Thoracic aorta (tissue), 2 donors: ENCODE results near the gene NDOR1. TPM values are rescaled to one million over a fixed set of nuclear protein-coding genes. Genes with fewer than 3 reads are reported as not detected.

ENCODE experiments used
- ATAC-seq: fragments of 150-250 bp; one replicate; pipeline ENCODE4 v1.8.0; 2017; ENCODE audit warnings: low read depth; ENCODE audit not compliant: insufficient number of reproducible peaks, low FRiP score
- DNase-seq: peaks from one replicate; pipeline ENCODE4 v3.0.0-alpha.2; 2020; ENCODE audit warnings: low spot score
- H3K27ac ChIP-seq, 2 donors: fragments of 200-600 bp; sonication (generic); 1 replicate in 1 of 2; 2 replicates in 1 of 2; pipeline ENCODE4 v1.5.1; 2016; ENCODE audit warnings: mild to moderate bottlenecking in 2 of 2, moderate library complexity in 2 of 2
- H3K27me3 ChIP-seq: fragments of 200-600 bp; sonication (generic); replicated peaks from 2 replicates; pipeline ENCODE4 v1.6.0; 2016; ENCODE audit warnings: mild to moderate bottlenecking; ENCODE audit not compliant: insufficient read depth
- H3K36me3 ChIP-seq: fragments of 200-600 bp; sonication (generic); one replicate; pipeline ENCODE4 v1.5.1; 2016
- H3K4me1 ChIP-seq, 2 donors: fragments of 200-600 bp; sonication (generic); 1 replicate in 1 of 2; 2 replicates in 1 of 2; pipeline versions ENCODE4 v1.5.1 to v1.6.0; 2016; ENCODE audit warnings: low read depth in 2 of 2, mild to moderate bottlenecking in 1 of 2; ENCODE audit not compliant: control insufficient read depth in 1 of 2
- H3K4me3 ChIP-seq: fragments of 200-600 bp; sonication (generic); 2 replicates; pipeline ENCODE4 v1.5.1; 2016; ENCODE audit warnings: mild to moderate bottlenecking
- H3K9me3 ChIP-seq: fragments of 200-600 bp; sonication (generic); 2 replicates; pipeline ENCODE4 v1.5.1; 2016
- CTCF ChIP-seq: fragments of 200-600 bp; sonication (generic); IDR thresholded peaks from one replicate; pipeline ENCODE4 v1.5.1; 2019; ENCODE audit warnings: antibody characterized with exemption
- total RNA-seq, 2 donors: library from RNA; depleted of rRNA; stranded (reverse); fragments of >200 nt; gene quantifications; one replicate each; pipeline versions ENCODE4 v1.1.0 to v1.2.3, GENCODE V29; 2016

The NDOR1 gene
- total RNA-seq, 2 donors from 2014 or later, result 13.3 to 17.7 TPM

GRCh38 chr9:137220317-137221094, 15.0 kb downstream of the NDOR1 start:
- Histone ChIP-seq H3K4me1 (peaks cover 7 to 19% of the 10 kb centered on the region in 2 donors), H3K4me3 (no peak overlapping the region)
- no peak for TF ChIP-seq CTCF

GRCh38 chr9:137221095-137221505, 15.6 kb downstream of the NDOR1 start:
- Histone ChIP-seq H3K9me3 (no peaks in the 10 kb centered on the region), H3K4me3 (no peak overlapping the region), H3K27ac (no peak overlapping the region), H3K4me1 (peaks cover 7 to 19% of the 10 kb centered on the region in 2 donors), H3K27me3 (no peaks in the 10 kb centered on the region), H3K36me3 (no peaks in the 10 kb centered on the region)
- TF ChIP-seq CTCF, result no peak
- DNase-seq (no peak), ATAC-seq (no peak)

More at GRCh38 chr9:137220317-137221094, 15.0 kb downstream of the NDOR1 start:
- Histone ChIP-seq H3K36me3 (no peaks in the 10 kb centered on the region), H3K27ac (no peak overlapping the region), H3K27me3 (no peaks in the 10 kb centered on the region), H3K9me3 (no peaks in the 10 kb centered on the region)
- DNase-seq (no peak), ATAC-seq (no peak)

- Histone ChIP-seq H3K27me3 (no peaks in the 10 kb centered on the region), H3K9me3 (no peaks in the 10 kb centered on the region), H3K27ac (no peak overlapping the region), H3K4me3 (peak overlapping the region; percentile 63), H3K4me1 (peaks cover 7 to 19% of the 10 kb centered on the region in 2 donors), H3K36me3 (no peaks in the 10 kb centered on the region)
- DNase-seq (no peak), ATAC-seq (no peak)
- TF ChIP-seq CTCF, result no peak
These were observed 16.1 kb downstream of the NDOR1 start for GRCh38 chr9:137221506-137222111.

- no peak for TF ChIP-seq CTCF
- no peaks in the 10 kb centered on the region for H3K9me3 ChIP-seq
- H3K4me3 ChIP-seq, result peak within 1 kb of the TSS; percentile 83
- DNase-seq, result no peak
- H3K27ac ChIP-seq, result peak within 1 kb of the TSS; percentile 89 to 96
- ATAC-seq, result no peak
- H3K4me1 ChIP-seq, result peaks cover 7 to 19% of the 10 kb centered on the region in 2 donors
- H3K27me3 ChIP-seq, result no peaks in the 10 kb centered on the region
- no peaks in the 10 kb centered on the region for H3K36me3 ChIP-seq
These were observed 16.9 kb downstream of the NDOR1 start, which contains the start of gene RNF208 for GRCh38 chr9:137222190-137223077. TSS of gene RNF208 (minus strand) at chr9:137222240. CDS start at chr9:137221212, 1,028 bp downstream.
